Fibroblast of lung (primary cell): ENCODE data around the gene SLC7A4.
"Not testable (repeated sequence)": the region's sequence is repeated elsewhere in the genome, so short reads cannot be mapped to it uniquely, and the experiment has no call there.

Experiments used
- EZH2 ChIP-seq: IDR thresholded peaks from 2 replicates; pipeline ENCODE4 v1.5.1; 2012; ENCODE audit warnings: low read length, control low read depth, mild to moderate bottlenecking; ENCODE audit errors: missing control alignments
- TF ChIP-seq, protein P1 (sequence below), 2 donors: IDR thresholded peaks in 1 of 2; conservative IDR thresholded peaks in 1 of 2; 1 replicate in 1 of 2; 2 replicates in 1 of 2; pipeline ENCODE4 v1.5.1; 2011 to 2012; ENCODE audit warnings: low read length in 2 of 2, control low read depth in 1 of 2, inconsistent platforms in 1 of 2, low read depth in 1 of 2, mild to moderate bottlenecking in 1 of 2

- not testable (repeated sequence) for TF ChIP-seq EZH2
- TF ChIP-seq, protein P1, sequence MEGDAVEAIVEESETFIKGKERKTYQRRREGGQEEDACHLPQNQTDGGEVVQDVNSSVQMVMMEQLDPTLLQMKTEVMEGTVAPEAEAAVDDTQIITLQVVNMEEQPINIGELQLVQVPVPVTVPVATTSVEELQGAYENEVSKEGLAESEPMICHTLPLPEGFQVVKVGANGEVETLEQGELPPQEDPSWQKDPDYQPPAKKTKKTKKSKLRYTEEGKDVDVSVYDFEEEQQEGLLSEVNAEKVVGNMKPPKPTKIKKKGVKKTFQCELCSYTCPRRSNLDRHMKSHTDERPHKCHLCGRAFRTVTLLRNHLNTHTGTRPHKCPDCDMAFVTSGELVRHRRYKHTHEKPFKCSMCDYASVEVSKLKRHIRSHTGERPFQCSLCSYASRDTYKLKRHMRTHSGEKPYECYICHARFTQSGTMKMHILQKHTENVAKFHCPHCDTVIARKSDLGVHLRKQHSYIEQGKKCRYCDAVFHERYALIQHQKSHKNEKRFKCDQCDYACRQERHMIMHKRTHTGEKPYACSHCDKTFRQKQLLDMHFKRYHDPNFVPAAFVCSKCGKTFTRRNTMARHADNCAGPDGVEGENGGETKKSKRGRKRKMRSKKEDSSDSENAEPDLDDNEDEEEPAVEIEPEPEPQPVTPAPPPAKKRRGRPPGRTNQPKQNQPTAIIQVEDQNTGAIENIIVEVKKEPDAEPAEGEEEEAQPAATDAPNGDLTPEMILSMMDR (conservative IDR thresholded peaks at IDR 0.05 in 1 of 2, IDR thresholded peaks at IDR 0.05 in 1 of 2; ENCODE audit: low read depth in 1 of 2, low read length in 2 of 2) = not testable (repeated sequence)
Measured at GRCh38 chr22:21009208-21009607, 23.2 kb downstream of the SLC7A4 start.
